Measurements from ENCODE around the gene OR6K2. TPM values are rescaled to one million over a fixed set of nuclear protein-coding genes. Genes with fewer than 3 reads are reported as not detected.

The OR6K2 gene
- total RNA-seq, 2 donors from 2014 or later: not detected

DNA sequence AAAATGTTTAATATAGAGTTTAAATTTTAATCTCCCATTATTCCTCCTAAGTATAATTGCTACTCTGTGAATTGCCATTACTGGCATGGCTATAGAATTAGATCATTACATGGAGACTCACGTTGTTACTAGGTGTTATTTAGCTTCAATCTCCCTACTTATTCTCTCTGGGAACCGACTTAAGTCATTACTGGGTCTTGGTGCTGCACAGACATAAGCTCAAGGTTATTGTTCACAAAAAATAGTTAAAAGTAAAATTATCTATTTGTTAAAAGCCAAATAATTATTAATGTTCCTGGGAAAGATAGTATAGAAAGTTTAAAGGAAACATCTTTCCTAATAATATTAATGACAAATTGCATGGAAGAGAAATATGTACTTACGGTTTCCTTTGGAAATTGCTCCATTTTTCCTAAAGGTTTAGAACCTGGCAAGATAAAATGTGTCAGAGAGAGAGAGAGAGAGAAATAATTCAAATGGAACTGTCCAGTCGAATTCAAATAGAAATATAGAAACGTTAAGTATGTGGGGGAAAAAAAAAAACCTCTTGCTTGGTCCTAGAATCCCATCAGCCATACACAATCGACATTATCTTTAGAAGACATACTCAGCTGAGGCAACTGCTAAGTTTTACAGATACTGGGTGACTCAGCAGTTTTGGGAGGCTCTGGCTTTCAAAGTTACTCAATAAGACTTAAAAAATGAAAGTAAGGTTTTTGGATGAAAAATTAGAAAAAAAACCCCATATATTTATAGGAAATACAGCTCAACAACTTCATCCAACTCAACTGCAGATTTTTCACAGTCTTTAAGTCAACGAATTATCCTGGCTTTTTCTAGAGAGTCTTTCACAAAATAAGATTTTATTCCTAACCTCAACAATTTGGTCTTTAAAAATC lies 14.1 kb downstream of the OR6K2 start, which contains the start of gene SPTA1:
Gene SPTA1, minus strand, starts transcription at position 605 of the 899 bp plus-strand sequence. Its CDS starts 198 bp downstream, at position 407.
- Histone ChIP-seq H3K4me1 (no peaks in the 10 kb centered on the region), H3K9me3 (no peaks in the 10 kb centered on the region), H3K4me3 (no peak within 1 kb of the TSS), H3K36me3 (no peaks in the 10 kb centered on the region), H3K27me3 (no peaks in the 10 kb centered on the region), H3K27ac (no peak within 1 kb of the TSS), H3K9ac (ENCODE audit: low read depth in 2 of 2, low read length in 2 of 2) (no peak within 1 kb of the TSS)
- no peak for DNase-seq
- TF ChIP-seq, protein P1, sequence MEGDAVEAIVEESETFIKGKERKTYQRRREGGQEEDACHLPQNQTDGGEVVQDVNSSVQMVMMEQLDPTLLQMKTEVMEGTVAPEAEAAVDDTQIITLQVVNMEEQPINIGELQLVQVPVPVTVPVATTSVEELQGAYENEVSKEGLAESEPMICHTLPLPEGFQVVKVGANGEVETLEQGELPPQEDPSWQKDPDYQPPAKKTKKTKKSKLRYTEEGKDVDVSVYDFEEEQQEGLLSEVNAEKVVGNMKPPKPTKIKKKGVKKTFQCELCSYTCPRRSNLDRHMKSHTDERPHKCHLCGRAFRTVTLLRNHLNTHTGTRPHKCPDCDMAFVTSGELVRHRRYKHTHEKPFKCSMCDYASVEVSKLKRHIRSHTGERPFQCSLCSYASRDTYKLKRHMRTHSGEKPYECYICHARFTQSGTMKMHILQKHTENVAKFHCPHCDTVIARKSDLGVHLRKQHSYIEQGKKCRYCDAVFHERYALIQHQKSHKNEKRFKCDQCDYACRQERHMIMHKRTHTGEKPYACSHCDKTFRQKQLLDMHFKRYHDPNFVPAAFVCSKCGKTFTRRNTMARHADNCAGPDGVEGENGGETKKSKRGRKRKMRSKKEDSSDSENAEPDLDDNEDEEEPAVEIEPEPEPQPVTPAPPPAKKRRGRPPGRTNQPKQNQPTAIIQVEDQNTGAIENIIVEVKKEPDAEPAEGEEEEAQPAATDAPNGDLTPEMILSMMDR (IDR thresholded peaks at IDR 0.05): no peak
- intact Hi-C loops (cut with DNase I): no loop called here

DNA sequence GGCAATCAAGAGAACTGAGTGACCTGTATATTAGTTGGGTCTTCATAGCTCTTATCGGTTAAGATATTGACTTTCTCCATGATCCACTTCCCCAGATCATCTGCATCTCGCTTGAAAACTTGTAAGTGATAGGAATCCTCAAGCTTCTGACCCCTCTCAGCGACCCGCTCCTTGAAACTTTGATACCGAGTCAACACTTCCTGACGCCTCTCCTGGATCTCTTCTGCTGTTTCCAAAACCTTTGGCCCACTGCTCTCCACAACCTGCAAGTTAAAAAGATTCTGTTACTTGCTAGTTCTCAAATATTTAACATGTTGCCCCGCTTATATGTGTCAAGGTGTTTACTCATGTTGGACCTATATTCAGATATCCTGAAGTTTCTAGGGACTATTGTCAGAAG lies 15.4 kb downstream of the OR6K2 start:
- Histone ChIP-seq H3K9me3 (no peaks in the 10 kb centered on the region), H3K4me3 (no peak overlapping the region), H3K9ac (ENCODE audit: low read depth in 2 of 2, low read length in 2 of 2) (no peak overlapping the region), H3K36me3 (no peaks in the 10 kb centered on the region), H3K27me3 (no peaks in the 10 kb centered on the region), H3K4me1 (no peaks in the 10 kb centered on the region), H3K27ac (no peak overlapping the region)
- TF ChIP-seq, protein P1 (IDR thresholded peaks at IDR 0.05): no peak
- intact Hi-C loops (cut with DNase I): no loop called here
- no peak for DNase-seq

DNA sequence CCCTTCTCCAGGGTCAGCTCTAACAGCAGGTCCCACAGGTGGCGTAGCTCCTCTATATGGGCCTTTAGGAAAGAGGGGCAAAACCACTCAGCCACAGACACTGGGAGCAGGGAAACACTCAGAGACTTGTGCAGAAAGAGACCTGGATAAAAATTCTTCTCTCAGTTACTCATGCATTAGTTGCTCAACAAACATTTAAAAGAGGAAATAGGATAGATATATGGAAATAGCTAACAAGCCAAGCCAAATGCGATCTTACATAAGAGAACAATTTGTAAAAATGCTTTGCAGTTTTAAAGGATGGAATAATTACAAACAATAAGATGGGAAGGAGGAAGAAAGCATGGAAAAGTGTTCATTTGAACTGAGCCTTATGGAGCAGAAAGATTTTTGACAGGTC lies 18.8 kb downstream of the OR6K2 start:
- no peaks in the 10 kb centered on the region for H3K36me3 ChIP-seq
- no peak for DNase-seq
- no peak overlapping the region for H3K27ac ChIP-seq
- no peaks in the 10 kb centered on the region for H3K9me3 ChIP-seq
- intact Hi-C loops (cut with DNase I): no loop called here
- no peaks in the 10 kb centered on the region for H3K27me3 ChIP-seq
- no peak overlapping the region for H3K9ac ChIP-seq (ENCODE audit: low read depth in 2 of 2, low read length in 2 of 2)
- TF ChIP-seq, protein P1 (IDR thresholded peaks at IDR 0.05): no peak
- no peaks in the 10 kb centered on the region for H3K4me1 ChIP-seq
- H3K4me3 ChIP-seq: no peak overlapping the region

DNA sequence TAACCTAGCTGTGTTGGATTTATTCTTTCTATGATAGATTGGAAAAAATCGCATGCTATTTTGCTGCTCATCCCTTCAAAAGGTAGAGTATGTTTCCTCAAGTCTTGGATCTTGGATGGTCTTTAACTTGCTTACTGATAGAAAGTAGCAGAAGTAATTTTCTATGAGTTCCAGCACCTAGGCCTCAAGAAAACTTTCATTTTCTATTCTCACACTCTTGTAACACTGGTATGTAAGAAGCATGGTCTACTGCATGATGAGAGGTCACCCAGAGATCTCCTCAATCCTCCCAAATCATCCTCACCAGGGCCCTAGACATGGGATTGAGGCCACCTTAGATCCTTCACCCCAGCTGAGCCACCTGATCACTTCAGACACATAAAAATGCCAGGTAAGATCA lies 21.2 kb downstream of the OR6K2 start:
- no peak overlapping the region for H3K9ac ChIP-seq (ENCODE audit: low read depth in 2 of 2, low read length in 2 of 2)
- no peaks in the 10 kb centered on the region for H3K36me3 ChIP-seq
- H3K9me3 ChIP-seq: no peaks in the 10 kb centered on the region
- H3K4me3 ChIP-seq: no peak overlapping the region
- DNase-seq: no peak
- H3K4me1 ChIP-seq: no peaks in the 10 kb centered on the region
- H3K27ac ChIP-seq: no peak overlapping the region
- H3K27me3 ChIP-seq: no peaks in the 10 kb centered on the region
- intact Hi-C loops (cut with DNase I): no loop called here
- TF ChIP-seq, protein P1 (IDR thresholded peaks at IDR 0.05): no peak

DNA sequence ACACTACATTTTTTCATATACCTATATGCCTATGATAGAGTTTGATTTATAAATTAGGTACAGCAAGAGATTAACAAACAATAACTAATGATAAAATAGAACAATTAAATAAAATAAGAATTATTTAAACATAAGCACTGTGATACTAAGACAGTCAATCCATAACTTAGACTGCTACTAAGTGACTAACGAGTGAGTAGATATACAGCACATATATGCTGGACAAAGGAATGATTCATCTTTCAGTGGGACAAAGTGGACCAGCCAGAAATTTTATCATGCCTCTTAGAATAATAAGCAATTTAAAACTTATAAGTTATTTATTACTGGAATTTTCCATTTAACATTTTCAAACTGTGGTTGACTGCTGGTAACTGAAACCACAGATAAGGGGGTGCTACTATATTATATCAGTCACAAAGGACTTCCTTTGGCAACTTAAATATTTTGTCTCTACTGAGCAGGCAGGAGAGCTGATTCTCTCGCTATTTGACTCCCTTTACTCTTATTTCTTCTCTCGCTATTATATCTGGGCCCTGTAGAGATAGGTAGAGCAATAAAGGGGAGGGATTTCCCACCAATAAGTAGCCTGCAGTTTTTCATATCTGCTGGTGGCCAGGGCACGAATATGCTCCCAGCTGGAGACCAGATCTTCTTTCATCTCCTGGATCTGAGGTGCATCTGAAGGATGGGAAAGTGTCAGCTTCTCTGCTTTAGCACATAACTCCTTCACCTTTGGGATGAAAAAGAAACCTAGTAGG lies 24.7 kb downstream of the OR6K2 start:
- Histone ChIP-seq H3K9ac (ENCODE audit: low read depth in 2 of 2, low read length in 2 of 2) (no peak overlapping the region), H3K4me3 (no peak overlapping the region), H3K27ac (no peak overlapping the region), H3K9me3 (no peaks in the 10 kb centered on the region), H3K4me1 (no peaks in the 10 kb centered on the region), H3K27me3 (no peaks in the 10 kb centered on the region), H3K36me3 (no peaks in the 10 kb centered on the region)
- TF ChIP-seq, protein P1 (IDR thresholded peaks at IDR 0.05): no peak
- no peak for DNase-seq
- intact Hi-C loops (cut with DNase I): no loop called here

All from colonic mucosa (tissue), 4 donors.